22Rv1 (cell line): ENCODE measurements around the gene CDIP1.

ENCODE experiments used
- CTCF ChIP-seq: fragments of 450-650 bp; IDR thresholded peaks from 2 replicates; pipeline ENCODE4 v1.5.1; 2017; ENCODE audit warnings: mild to moderate bottlenecking
- ZFX ChIP-seq: fragments of 450-650 bp; IDR thresholded peaks from 2 replicates; pipeline ENCODE4 v1.6.1; 2017; ENCODE audit warnings: antibody characterized with exemption, borderline replicate concordance

GRCh38 chr16:4510747-4511426 is 27.7 kb downstream of the CDIP1 start:
- no peak for TF ChIP-seq CTCF
- TF ChIP-seq ZFX: no peak
